Subcutaneous abdominal adipose tissue (tissue), 5 donors: Measurements from ENCODE around the gene MAN2B1.
"Not testable (repeated sequence)": the region's sequence is repeated elsewhere in the genome, so short reads cannot be mapped to it uniquely, and the experiment has no call there.

Source experiments
- H3K27ac ChIP-seq: one replicate; pipeline ENCODE4 v1.7.0; 2013; ENCODE audit warnings: low read depth, mild to moderate bottlenecking, inconsistent platforms, low read length, moderate library complexity
- H3K27me3 ChIP-seq, 5 donors: one replicate each; pipeline ENCODE4 v1.7.0; 2013; ENCODE audit warnings: low read length in 5 of 5, inconsistent platforms in 1 of 5; ENCODE audit not compliant: control insufficient read depth in 5 of 5, insufficient read depth in 4 of 5
- H3K36me3 ChIP-seq, 5 donors: one replicate each; pipeline ENCODE4 v1.7.0; 2013; ENCODE audit warnings: low read length in 5 of 5; ENCODE audit not compliant: control insufficient read depth in 5 of 5, insufficient read depth in 5 of 5
- H3K4me1 ChIP-seq, 5 donors: one replicate each; pipeline ENCODE4 v1.7.0; 2013; ENCODE audit warnings: low read length in 5 of 5, mild to moderate bottlenecking in 3 of 5, moderate library complexity in 1 of 5; ENCODE audit not compliant: control insufficient read depth in 5 of 5, insufficient read depth in 5 of 5
- H3K4me3 ChIP-seq, 5 donors: one replicate each; pipeline ENCODE4 v1.7.0; 2013; ENCODE audit warnings: low read length in 5 of 5, low read depth in 1 of 5
- H3K9ac ChIP-seq, 5 donors: one replicate each; pipeline ENCODE4 v1.7.0; 2013; ENCODE audit warnings: low read length in 5 of 5, mild to moderate bottlenecking in 4 of 5, moderate library complexity in 3 of 5
- H3K9me3 ChIP-seq, 5 donors: one replicate each; pipeline ENCODE4 v1.7.0; 2013; ENCODE audit warnings: low read length in 5 of 5; ENCODE audit not compliant: control insufficient read depth in 5 of 5
- donor health status: healthy.
- donor health status: healthy.
- donor health status: healthy.
- donor health status: healthy.
- donor health status: healthy.

Gene MAN2B1

GRCh38 chr19:12703046-12703445 is 36.5 kb upstream of the MAN2B1 start:
- no peaks in the 10 kb centered on the region for H3K4me1 ChIP-seq
- no peaks in the 10 kb centered on the region for H3K9me3 ChIP-seq
- no peaks in the 10 kb centered on the region for H3K27me3 ChIP-seq
- H3K36me3 ChIP-seq = peaks cover 0 to 84% (median 70%) of the 10 kb centered on the region in 5 donors
- no peak overlapping the region for H3K4me3 ChIP-seq
- H3K27ac ChIP-seq = no peak overlapping the region
- H3K9ac ChIP-seq = no peak overlapping the region

- Histone ChIP-seq H3K27ac (no peak overlapping the region), H3K4me3 (no peak overlapping the region), H3K4me1 (peaks cover 2 to 7% (median 5%) of the 10 kb centered on the region in 5 donors), H3K27me3 (no peaks in the 10 kb centered on the region), H3K36me3 (peaks cover 0 to 80% (median 69%) of the 10 kb centered on the region in 5 donors), H3K9me3 (no peaks in the 10 kb centered on the region), H3K9ac (no peak overlapping the region)
Measured at GRCh38 chr19:12701596-12702282, 35.2 kb upstream of the MAN2B1 start.

- Histone ChIP-seq H3K27ac (no peak overlapping the region), H3K9ac (no peak overlapping the region), H3K36me3 (peaks cover 0 to 46% (median 36%) of the 10 kb centered on the region in 5 donors), H3K4me1 (peaks cover 2 to 23% (median 19%) of the 10 kb centered on the region in 5 donors), H3K9me3 (no peaks in the 10 kb centered on the region), H3K4me3 (no peak overlapping the region), H3K27me3 (no peaks in the 10 kb centered on the region)
Measured at GRCh38 chr19:12698138-12698537, 31.6 kb upstream of the MAN2B1 start.

- H3K27me3 ChIP-seq, H3K4me3 ChIP-seq, H3K9ac ChIP-seq, H3K27ac ChIP-seq, H3K9me3 ChIP-seq: not testable (repeated sequence)
- Histone ChIP-seq H3K4me1 (peaks cover 2 to 23% (median 19%) of the 10 kb centered on the region in 5 donors), H3K36me3 (peaks cover 0 to 39% (median 29%) of the 10 kb centered on the region in 5 donors)
Measured at GRCh38 chr19:12697425-12697824, 30.9 kb upstream of the MAN2B1 start.

- Histone ChIP-seq H3K27me3 (no peaks in the 10 kb centered on the region), H3K36me3 (peaks cover 0 to 31% (median 21%) of the 10 kb centered on the region in 5 donors), H3K27ac (peak within 1 kb of the TSS; percentile 84), H3K4me3 (peak within 1 kb of the TSS; percentile 84 to 99 (median 95)), H3K9ac (peak within 1 kb of the TSS; percentile 68 to 93 (median 89)), H3K9me3 (no peaks in the 10 kb centered on the region), H3K4me1 (peaks cover 2 to 23% (median 19%) of the 10 kb centered on the region in 5 donors)
Measured at GRCh38 chr19:12696366-12697335, 30.1 kb upstream of the MAN2B1 start, which contains the start of gene FBXW9. FBXW9 (minus strand) TSS chr19:12696631; CDS start chr19:12696581, 50 bp downstream.

- peak overlapping the region; percentile 84 for H3K27ac ChIP-seq
- H3K9me3 ChIP-seq = no peaks in the 10 kb centered on the region
- peaks cover 2 to 23% (median 19%) of the 10 kb centered on the region in 5 donors for H3K4me1 ChIP-seq
- H3K27me3 ChIP-seq = no peaks in the 10 kb centered on the region
- H3K36me3 ChIP-seq = peaks cover 0 to 24% (median 17%) of the 10 kb centered on the region in 5 donors
- peak overlapping the region; percentile 71 to 99 (median 91) for H3K4me3 ChIP-seq
- peak overlapping the region in 4 of 5 donors; percentile 85 to 93 (median 90) for H3K9ac ChIP-seq
Measured at GRCh38 chr19:12695997-12696365, 29.4 kb upstream of the MAN2B1 start.

GRCh38 chr19:12695514-12695913 is 29.0 kb upstream of the MAN2B1 start:
- H3K4me3 ChIP-seq = peak overlapping the region; percentile 71 to 99 (median 91)
- peaks cover 0 to 20% (median 12%) of the 10 kb centered on the region in 5 donors for H3K36me3 ChIP-seq
- no peaks in the 10 kb centered on the region for H3K9me3 ChIP-seq
- no peak overlapping the region for H3K27ac ChIP-seq
- peaks cover 2 to 23% (median 19%) of the 10 kb centered on the region in 5 donors for H3K4me1 ChIP-seq
- no peaks in the 10 kb centered on the region for H3K27me3 ChIP-seq
- peak overlapping the region in 4 of 5 donors; percentile 10 to 93 (median 60) for H3K9ac ChIP-seq

- peaks cover 0 to 17% (median 9%) of the 10 kb centered on the region in 5 donors for H3K36me3 ChIP-seq
- H3K4me3 ChIP-seq = no peak overlapping the region
- H3K9me3 ChIP-seq = no peaks in the 10 kb centered on the region
- H3K9ac ChIP-seq = peak overlapping the region in 3 of 5 donors; percentile 35 to 93 (median 85)
- H3K27ac ChIP-seq = no peak overlapping the region
- no peaks in the 10 kb centered on the region for H3K27me3 ChIP-seq
- H3K4me1 ChIP-seq = peaks cover 2 to 23% (median 19%) of the 10 kb centered on the region in 5 donors
Measured at GRCh38 chr19:12695096-12695495, 28.6 kb upstream of the MAN2B1 start.

- no peak overlapping the region for H3K4me3 ChIP-seq
- H3K36me3 ChIP-seq = peaks cover 0 to 12% (median 4%) of the 10 kb centered on the region in 5 donors
- H3K27ac ChIP-seq = no peak overlapping the region
- no peak overlapping the region for H3K9ac ChIP-seq
- H3K9me3 ChIP-seq = no peaks in the 10 kb centered on the region
- no peaks in the 10 kb centered on the region for H3K27me3 ChIP-seq
- H3K4me1 ChIP-seq = peaks cover 2 to 23% (median 19%) of the 10 kb centered on the region in 5 donors
Measured at GRCh38 chr19:12694641-12695040, 28.1 kb upstream of the MAN2B1 start.
